GM12892 (cell line): ENCODE results near the gene BUD13.

Experiments used
- POLR2A ChIP-seq: IDR thresholded peaks from 2 replicates; pipeline ENCODE4 v1.6.1; 2011; ENCODE audit warnings: low read depth, low read length, control low read depth
- POLR2AphosphoS5 ChIP-seq: IDR thresholded peaks from 2 replicates; pipeline ENCODE4 v1.6.1; 2011; ENCODE audit warnings: low read depth, low read length, control low read depth
- TAF1 ChIP-seq: IDR thresholded peaks from 2 replicates; pipeline ENCODE4 v1.6.1; 2011; ENCODE audit warnings: low read depth, mild to moderate bottlenecking, control low read depth, low read length, borderline replicate concordance

DNA sequence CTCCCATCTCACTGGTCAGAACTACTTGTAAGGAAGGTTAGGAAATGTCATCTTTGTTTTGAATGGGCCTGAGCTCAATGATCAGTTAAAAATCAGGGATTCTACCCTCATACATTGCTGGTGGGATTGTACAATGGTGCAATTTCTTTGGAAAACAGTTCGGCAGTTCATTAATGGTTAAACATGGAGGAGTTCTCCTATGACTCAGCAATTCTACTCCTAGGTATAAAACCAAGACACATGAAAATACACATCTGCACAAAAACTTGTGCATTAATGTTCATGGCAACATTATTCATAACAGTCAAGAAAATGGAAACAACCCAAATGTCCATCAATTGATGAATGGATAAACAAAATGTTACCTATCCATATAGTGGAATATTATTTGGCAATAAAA lies 23.8 kb upstream of the BUD13 start:
- TF ChIP-seq POLR2A = no peak
- TF ChIP-seq POLR2AphosphoS5 = no peak
- no peak for TF ChIP-seq TAF1
